Body of pancreas (tissue), 4 donors: Measurements from ENCODE around the gene BACH2. TPM values are rescaled to one million over a fixed set of nuclear protein-coding genes. Genes with fewer than 3 reads are reported as not detected.

Experiments
- ATAC-seq: fragments of 150-250 bp; one replicate; pipeline ENCODE4 v1.9.1; 2016
- DNase-seq, 4 donors: peaks; one replicate each; pipeline ENCODE4 v3.0.0-alpha.2; 2019
- H3K27ac ChIP-seq, 4 donors: fragments of 200-600 bp; sonication (generic); 1 replicate in 3 of 4; 2 replicates in 1 of 4; pipeline versions ENCODE4 v1.5.1 to v1.6.1; 2016 to 2019; ENCODE audit warnings: mild to moderate bottlenecking in 1 of 4, mixed read lengths in 1 of 4, moderate library complexity in 1 of 4
- H3K27me3 ChIP-seq, 2 donors: fragments of 200-600 bp; sonication (generic); one replicate each; pipeline ENCODE4 v1.6.0; 2016; ENCODE audit warnings: mild to moderate bottlenecking in 1 of 2
- H3K36me3 ChIP-seq, 2 donors: fragments of 200-600 bp; sonication (generic); replicated peaks in 1 of 2; 2 replicates each; pipeline ENCODE4 v1.5.1; 2016; ENCODE audit warnings: low read depth in 2 of 2; ENCODE audit not compliant: insufficient read depth in 1 of 2
- H3K4me1 ChIP-seq: fragments of 200-600 bp; sonication (generic); one replicate; pipeline ENCODE4 v1.6.0; 2016
- H3K4me3 ChIP-seq, 2 donors: fragments of 200-600 bp; sonication (generic); 1 replicate in 1 of 2; 2 replicates in 1 of 2; pipeline ENCODE4 v1.5.1; 2016 to 2019
- H3K9me3 ChIP-seq, 3 donors: fragments of 200-600 bp; sonication (generic); 1 replicate in 2 of 3; 2 replicates in 1 of 3; pipeline ENCODE4 v1.5.1; 2016
- CTCF ChIP-seq, 7 experiments: fragments of 450-650 bp in 4 of 7; fragments of 200-600 bp in 3 of 7; sonication (generic) in 3 of 7; IDR thresholded peaks; one replicate each; pipeline ENCODE4 v1.5.1; 2016 to 2019; ENCODE audit warnings: antibody characterized with exemption in 7 of 7
- POLR2A ChIP-seq, 3 donors: fragments of 450-650 bp; IDR thresholded peaks; one replicate each; pipeline ENCODE4 v1.6.1; 2016; ENCODE audit warnings: antibody characterized with exemption in 3 of 3, mild to moderate bottlenecking in 2 of 3
- WGBS, 2 donors: methylation state at CpG; one replicate each; pipeline ENCODE4 v1.1.5; 2017; 5-methylcytosine and 5-hydroxymethylcytosine counted together
- intact Hi-C: fragments of 100-400 bp; cut with DNase I; formaldehyde crosslinking; loops from one replicate; pipeline ENCODE4 v1.15.1; 2023
- total RNA-seq, 2 donors: library from RNA; depleted of rRNA; stranded (reverse); fragments of >200 nt; gene quantifications; one replicate each; pipeline ENCODE4 v1.1.0, GENCODE V29; 2016

Gene BACH2
- total RNA-seq, 2 donors from 2014 or later = 2.1 to 3.3 TPM

GRCh38 chr6:90173262-90173925, 123.2 kb downstream of the BACH2 start:
- Histone ChIP-seq H3K27ac (no peak overlapping the region), H3K9me3 (no peaks in the 10 kb centered on the region), H3K27me3 (no peaks in the 10 kb centered on the region), H3K4me1 (peaks cover 7% of the 10 kb centered on the region), H3K36me3 (no peaks in the 10 kb centered on the region), H3K4me3 (no peak overlapping the region)
- ATAC-seq (no peak), DNase-seq (no peak)
- intact Hi-C loops = no loop called here
- WGBS, 2 donors = 72 to 74% methylated on average over 3 of the region's 3 CpGs
- TF ChIP-seq CTCF (IDR thresholded peaks at IDR 0.05) (no peak), POLR2A (IDR thresholded peaks at IDR 0.05) (no peak)

GRCh38 chr6:90170601-90171000, 126.0 kb downstream of the BACH2 start:
- intact Hi-C loops = no loop called here

DNA sequence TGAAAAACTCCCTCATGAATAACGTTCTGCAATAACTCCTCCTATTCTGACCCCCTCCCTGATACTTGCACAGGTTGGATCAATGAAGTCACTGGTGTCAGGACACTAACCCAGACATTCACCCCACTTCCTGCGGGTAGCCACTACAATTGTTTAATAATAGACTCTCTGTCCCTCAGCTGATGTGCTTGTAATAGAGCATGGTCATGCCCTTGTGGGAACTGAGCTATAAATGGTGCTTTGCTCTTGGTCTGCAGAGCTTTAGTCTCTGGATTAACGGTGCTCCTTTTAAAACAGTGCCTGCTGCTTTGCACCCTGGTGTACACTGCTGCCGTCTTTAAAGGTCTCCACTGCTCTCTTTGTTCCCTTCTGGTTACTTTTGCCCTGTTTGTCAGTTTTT, 127.3 kb downstream of the BACH2 start:
- Histone ChIP-seq H3K4me3 (no peak overlapping the region), H3K9me3 (no peaks in the 10 kb centered on the region), H3K4me1 (no peaks in the 10 kb centered on the region), H3K36me3 (no peaks in the 10 kb centered on the region), H3K27ac (no peak overlapping the region), H3K27me3 (no peaks in the 10 kb centered on the region)
- 47 to 52% methylated on average over 4 of the region's 4 CpGs for WGBS, 2 donors
- intact Hi-C loops = no loop called here
- TF ChIP-seq CTCF (IDR thresholded peaks at IDR 0.05) (no peak), POLR2A (IDR thresholded peaks at IDR 0.05) (no peak)
- DNase-seq (no peak), ATAC-seq (peak; percentile 35)

More at GRCh38 chr6:90170601-90171000, 126.0 kb downstream of the BACH2 start:
- no peaks in the 10 kb centered on the region for H3K36me3 ChIP-seq
- H3K4me3 ChIP-seq = no peak overlapping the region
- TF ChIP-seq CTCF (IDR thresholded peaks at IDR 0.05) = no peak
- TF ChIP-seq POLR2A (IDR thresholded peaks at IDR 0.05) = no peak
- no peaks in the 10 kb centered on the region for H3K27me3 ChIP-seq
- H3K4me1 ChIP-seq = no peaks in the 10 kb centered on the region
- ATAC-seq (no peak), DNase-seq (no peak)
- no peak overlapping the region for H3K27ac ChIP-seq
- H3K9me3 ChIP-seq = no peaks in the 10 kb centered on the region

- intact Hi-C loops = no loop called here
- DNase-seq (no peak), ATAC-seq (peak; percentile 86)
- no peaks in the 10 kb centered on the region for H3K27me3 ChIP-seq
- H3K4me3 ChIP-seq = no peak overlapping the region
- peak overlapping the region in 2 of 4 donors; percentile 23 to 31 for H3K27ac ChIP-seq
- H3K9me3 ChIP-seq = no peaks in the 10 kb centered on the region
- H3K4me1 ChIP-seq = no peaks in the 10 kb centered on the region
- no peaks in the 10 kb centered on the region for H3K36me3 ChIP-seq
- WGBS, 2 donors = 33 to 35% methylated on average over 4 of the region's 4 CpGs
- TF ChIP-seq POLR2A (IDR thresholded peaks at IDR 0.05) (no peak), CTCF (IDR thresholded peaks at IDR 0.05) (no peak)
These were observed 127.9 kb downstream of the BACH2 start for GRCh38 chr6:90168693-90169131.
